ENCODE data around the gene FEZ2.

GRCh38 chr2:36626071-36626470 is 28.1 kb upstream of the FEZ2 start:
- TF ChIP-seq POLR2AphosphoS5 (IDR thresholded peaks at IDR 0.05; ENCODE audit: control insufficient read depth, insufficient read depth, low read depth, low read length) (no peak), EZH2 (IDR thresholded peaks at IDR 0.05; ENCODE audit: borderline replicate concordance, low read depth, low read length) (no peak), RAD21 (CRISPR knock-in tag; conservative IDR thresholded peaks at IDR 0.05 in 1 of 2, IDR thresholded peaks at IDR 0.05 in 1 of 2) (no peak), ZNF274 (IDR thresholded peaks at IDR 0.05; ENCODE audit: borderline replicate concordance, low read depth, low read length) (no peak)

Data from K562 (cell line).